GM10266 (cell line): Measurements from ENCODE around the gene BNIPL.

Experiments
- DNase-seq: peaks from one replicate; pipeline ENCODE4 v3.0.0; 2012; ENCODE audit errors: extremely low spot score
- CTCF ChIP-seq: IDR thresholded peaks from 2 replicates; pipeline ENCODE4 v1.5.1; 2012; ENCODE audit warnings: mild to moderate bottlenecking, low read depth; ENCODE audit not compliant: control insufficient read depth, insufficient read depth; ENCODE audit errors: missing control alignments

BNIPL gene

GRCh38 chr1:151003180-151003579 is 33.2 kb upstream of the BNIPL start:
- no peak for TF ChIP-seq CTCF
- DNase-seq: no peak

GRCh38 chr1:151005729-151006319 is 30.6 kb upstream of the BNIPL start:
- DNase-seq: no peak
- TF ChIP-seq CTCF: no peak

DNA sequence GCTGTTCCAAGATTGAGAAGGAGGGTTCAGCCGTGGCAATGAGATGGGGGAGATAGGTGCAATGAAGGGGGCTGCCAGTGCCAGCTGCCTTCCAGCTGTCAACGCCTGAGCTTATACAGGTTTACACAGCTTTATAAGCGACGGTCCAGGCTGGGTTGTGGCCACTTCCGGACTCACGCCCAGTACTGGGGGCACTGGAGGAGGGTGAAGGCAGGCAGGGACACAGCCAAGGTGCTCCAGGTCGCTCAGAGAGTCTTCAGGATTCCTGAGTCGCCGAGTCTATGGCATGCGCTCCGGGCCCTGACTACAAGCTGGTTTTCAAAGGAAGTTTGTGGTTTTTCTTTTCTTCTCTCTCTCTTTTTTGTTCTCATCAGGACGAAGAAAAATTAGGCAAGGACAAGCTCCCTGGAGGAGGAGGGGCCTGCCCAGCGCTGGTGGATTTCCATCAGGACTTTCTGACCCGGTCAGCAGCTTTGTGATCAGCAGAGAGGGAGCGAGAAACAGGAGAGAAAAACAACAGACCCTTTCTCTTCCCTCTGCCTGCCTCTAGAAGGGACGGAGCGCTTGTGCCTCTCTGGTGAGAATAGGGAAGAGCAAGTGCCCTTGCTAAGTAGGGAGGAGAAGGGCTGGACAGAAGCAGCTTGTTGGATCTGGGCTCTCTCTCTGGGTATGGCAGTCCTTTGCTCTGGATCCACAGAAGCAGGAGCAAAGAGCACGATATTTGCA is 29.9 kb upstream of the BNIPL start, which contains the start of gene MINDY1:
MINDY1 (minus strand) TSS at position 576 of the 726 bp plus-strand sequence. CDS start 4,285 bp downstream, outside the sequence.
- DNase-seq: peak; percentile 65
- TF ChIP-seq CTCF: peak; percentile 35

- TF ChIP-seq CTCF: no peak
- DNase-seq: no peak
Observed at GRCh38 chr1:151007853-151008243, 28.5 kb upstream of the BNIPL start.

GRCh38 chr1:151008244-151009205 is 27.9 kb upstream of the BNIPL start, which contains the start of gene PRUNE1:
PRUNE1 (plus strand) TSS chr1:151008449; CDS start chr1:151008633, 184 bp downstream.
- no peak for TF ChIP-seq CTCF
- peak; percentile 96 for DNase-seq

GRCh38 chr1:151009206-151009587 is 27.2 kb upstream of the BNIPL start:
- TF ChIP-seq CTCF: no peak
- no peak for DNase-seq
